Muscle of leg (tissue), 11 donors: ENCODE measurements around the gene MACC1. TPM values are rescaled to one million over a fixed set of nuclear protein-coding genes. Genes with fewer than 3 reads are reported as not detected.

Experiments used
- DNase-seq: peaks from one replicate; pipeline ENCODE4 v3.0.0; 2013
- H3K27ac ChIP-seq: one replicate; pipeline ENCODE4 v1.5.1; 2013; ENCODE audit warnings: mild to moderate bottlenecking, low read length, control low read depth
- H3K27me3 ChIP-seq: one replicate; pipeline ENCODE4 v1.6.1; 2013; ENCODE audit warnings: low read length; ENCODE audit not compliant: control insufficient read depth, insufficient read depth
- H3K36me3 ChIP-seq: one replicate; pipeline ENCODE4 v1.6.1; 2013; ENCODE audit warnings: low read length; ENCODE audit not compliant: control insufficient read depth, insufficient read depth
- H3K4me1 ChIP-seq: one replicate; pipeline ENCODE4 v1.6.1; 2013; ENCODE audit warnings: low read length; ENCODE audit not compliant: control insufficient read depth, insufficient read depth
- H3K4me3 ChIP-seq: one replicate; pipeline ENCODE4 v1.5.1; 2013; ENCODE audit warnings: low read length, control low read depth
- H3K9me3 ChIP-seq: replicated peaks from 2 replicates; pipeline ENCODE4 v1.6.1; 2013; ENCODE audit warnings: low read depth, low read length; ENCODE audit not compliant: control insufficient read depth
- WGBS: methylation state at CpG from one replicate; pipeline ENCODE4 v1.1.5; 2013; ENCODE audit warnings: missing lambda C conversion rate; ENCODE audit not compliant: insufficient coverage; 5-methylcytosine and 5-hydroxymethylcytosine counted together
- polyA plus RNA-seq, 8 donors: library from polyadenylated mRNA; unstranded; fragments of 120-200 nt; gene quantifications; one replicate each; pipeline versions ENCODE4 v1.2.1 to v1.2.3, GENCODE V29; 2013; ENCODE audit warnings: inconsistent platforms in 1 of 8, low replicate concordance in 1 of 8; ENCODE audit not compliant: insufficient read length in 8 of 8, insufficient read depth in 1 of 8
- total RNA-seq: library from RNA; stranded (reverse); fragments of 120-200 nt; gene quantifications from one replicate; pipeline ENCODE4 v1.2.4, GENCODE V29; 2013

Gene MACC1
- total and polyA plus RNA-seq, 9 donors: 0.04 to 2.7 (median 0.09) TPM

DNA sequence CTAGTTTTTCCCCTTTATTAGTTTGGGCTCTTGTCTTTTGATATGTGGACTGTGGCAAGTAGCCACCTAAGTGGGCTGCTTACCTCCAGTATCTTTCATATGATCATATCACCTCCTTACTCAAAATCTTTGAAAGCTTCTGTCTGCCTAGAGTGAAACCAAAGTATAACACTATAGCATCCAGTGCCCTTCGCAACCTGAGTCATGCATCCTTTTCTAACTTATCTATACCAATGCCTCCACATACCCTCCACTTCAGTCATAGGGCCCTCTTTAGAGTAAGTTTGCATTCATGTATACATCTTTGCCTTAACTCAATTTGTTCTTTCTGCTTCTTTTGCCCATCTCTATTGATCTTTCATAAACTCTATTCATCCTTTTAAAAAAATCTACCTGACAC is 15.7 kb upstream of the MACC1 start:
- no peaks in the 10 kb centered on the region for H3K27me3 ChIP-seq
- H3K9me3 ChIP-seq: no peaks in the 10 kb centered on the region
- WGBS: 100% methylated on average over 1 of the region's 1 CpG
- no peak overlapping the region for H3K27ac ChIP-seq
- H3K4me1 ChIP-seq: no peaks in the 10 kb centered on the region
- H3K36me3 ChIP-seq: no peaks in the 10 kb centered on the region
- no peak overlapping the region for H3K4me3 ChIP-seq
- no peak for DNase-seq

GRCh38 chr7:20229646-20230500 is 12.7 kb upstream of the MACC1 start:
- H3K36me3 ChIP-seq: no peaks in the 10 kb centered on the region
- no peaks in the 10 kb centered on the region for H3K27me3 ChIP-seq
- H3K9me3 ChIP-seq: no peaks in the 10 kb centered on the region
- H3K4me3 ChIP-seq: no peak overlapping the region
- no peaks in the 10 kb centered on the region for H3K4me1 ChIP-seq
- no CpG with 5 or more reads among the region's 7 CpGs for WGBS
- peak; percentile 61 for DNase-seq
- H3K27ac ChIP-seq: no peak overlapping the region

- no peak overlapping the region for H3K27ac ChIP-seq
- no peaks in the 10 kb centered on the region for H3K4me1 ChIP-seq
- no peak for DNase-seq
- WGBS: 44% methylated on average over 2 of the region's 3 CpGs
- H3K27me3 ChIP-seq: no peaks in the 10 kb centered on the region
- no peak overlapping the region for H3K4me3 ChIP-seq
- no peaks in the 10 kb centered on the region for H3K9me3 ChIP-seq
- H3K36me3 ChIP-seq: no peaks in the 10 kb centered on the region
Measured at GRCh38 chr7:20229081-20229480, 11.9 kb upstream of the MACC1 start.

DNA sequence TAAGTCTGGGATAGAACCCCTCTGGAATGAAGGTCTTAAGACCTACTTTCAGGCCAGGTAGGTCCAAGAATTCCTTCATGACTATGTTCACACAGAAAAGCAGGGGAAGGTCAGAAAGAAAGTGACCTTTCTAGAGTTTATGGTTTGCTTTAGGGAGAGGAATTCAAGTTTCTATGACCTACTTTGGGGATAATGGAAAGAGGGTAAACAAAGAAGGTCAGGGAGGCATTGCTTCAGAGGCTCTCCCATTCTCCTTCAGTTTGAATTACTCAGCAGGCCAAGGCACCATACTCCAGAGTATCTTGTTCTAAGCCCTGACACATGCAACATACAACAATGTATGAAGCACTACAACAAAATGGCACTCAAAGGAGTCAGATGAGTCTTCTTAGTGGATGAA is 11.5 kb upstream of the MACC1 start:
- Histone ChIP-seq H3K27ac (no peak overlapping the region), H3K4me3 (no peak overlapping the region), H3K27me3 (no peaks in the 10 kb centered on the region), H3K9me3 (no peaks in the 10 kb centered on the region), H3K36me3 (no peaks in the 10 kb centered on the region), H3K4me1 (no peaks in the 10 kb centered on the region)
- DNase-seq: no peak

DNA sequence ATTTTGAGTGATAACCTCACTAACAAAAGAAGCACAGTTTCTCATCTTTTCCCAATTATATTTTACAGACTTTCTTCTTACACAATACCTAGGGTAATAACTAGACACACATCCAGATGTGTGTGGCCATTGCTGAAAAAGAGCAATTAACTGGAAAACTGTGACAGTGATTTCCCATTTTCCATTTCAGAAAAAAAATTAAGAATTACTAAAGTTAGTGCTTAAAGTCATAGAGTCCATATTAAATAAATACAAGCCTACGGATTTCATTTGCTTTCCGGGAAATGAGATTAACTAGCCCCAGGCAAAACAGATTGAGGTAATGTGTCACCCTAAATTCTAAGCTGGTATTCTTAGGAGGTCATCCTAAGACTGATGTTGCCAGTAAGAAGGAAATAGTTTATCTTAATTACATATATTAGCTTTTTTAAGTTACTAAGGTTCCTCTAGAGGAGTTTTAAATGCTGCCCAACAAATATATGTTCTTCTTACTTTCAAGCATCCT is 10.2 kb upstream of the MACC1 start:
- no peaks in the 10 kb centered on the region for H3K4me1 ChIP-seq
- no peak overlapping the region for H3K4me3 ChIP-seq
- WGBS: no CpG with 5 or more reads among the region's 2 CpGs
- DNase-seq: no peak
- H3K36me3 ChIP-seq: no peaks in the 10 kb centered on the region
- no peaks in the 10 kb centered on the region for H3K9me3 ChIP-seq
- H3K27me3 ChIP-seq: no peaks in the 10 kb centered on the region
- no peak overlapping the region for H3K27ac ChIP-seq

DNA sequence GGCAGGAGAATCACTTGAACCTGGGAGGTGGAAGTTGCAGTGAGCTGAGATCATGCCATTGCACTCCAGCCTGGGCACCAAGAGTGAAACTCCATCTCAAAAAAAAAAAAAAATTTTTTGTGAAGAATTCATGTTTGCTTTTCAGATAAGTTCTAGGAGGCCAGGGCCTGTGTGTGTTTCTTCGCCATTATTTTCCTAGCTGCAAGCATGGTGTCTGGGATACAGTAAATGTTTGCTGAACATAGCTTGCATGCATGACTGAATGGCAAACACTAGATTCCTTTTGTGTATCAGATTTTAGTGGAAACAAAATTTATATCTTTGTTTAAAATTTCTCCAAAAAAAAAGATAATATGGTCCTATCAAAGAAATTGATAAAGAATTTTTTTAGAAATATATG is 9.7 kb upstream of the MACC1 start:
- no peaks in the 10 kb centered on the region for H3K27me3 ChIP-seq
- 100% methylated on average over 1 of the region's 1 CpG for WGBS
- H3K9me3 ChIP-seq: no peaks in the 10 kb centered on the region
- H3K4me3 ChIP-seq: no peak overlapping the region
- H3K36me3 ChIP-seq: no peaks in the 10 kb centered on the region
- no peaks in the 10 kb centered on the region for H3K4me1 ChIP-seq
- no peak for DNase-seq
- no peak overlapping the region for H3K27ac ChIP-seq

DNA sequence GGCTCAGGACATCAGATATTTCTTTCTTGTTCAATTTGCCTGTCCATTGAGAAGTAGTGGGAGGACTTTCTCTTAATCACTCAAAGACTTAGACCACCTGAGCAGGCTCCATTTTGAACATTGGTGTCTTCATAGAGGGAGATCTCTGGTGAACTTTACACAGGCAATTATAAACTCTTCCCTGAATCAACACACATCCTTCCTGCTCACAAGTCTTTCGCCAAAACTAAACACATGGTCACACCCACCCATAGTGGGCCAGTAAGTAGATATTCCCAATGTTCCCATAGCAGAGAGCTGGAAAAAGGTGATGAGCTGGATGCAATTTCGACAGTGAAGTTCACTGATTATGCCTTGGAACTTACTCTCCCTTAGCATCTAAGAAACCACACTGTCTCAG is 8.2 kb upstream of the MACC1 start:
- no peaks in the 10 kb centered on the region for H3K27me3 ChIP-seq
- H3K4me3 ChIP-seq: no peak overlapping the region
- no peak overlapping the region for H3K27ac ChIP-seq
- WGBS: 63% methylated on average over 1 of the region's 2 CpGs
- no peaks in the 10 kb centered on the region for H3K9me3 ChIP-seq
- no peaks in the 10 kb centered on the region for H3K36me3 ChIP-seq
- no peaks in the 10 kb centered on the region for H3K4me1 ChIP-seq
- no peak for DNase-seq

DNA sequence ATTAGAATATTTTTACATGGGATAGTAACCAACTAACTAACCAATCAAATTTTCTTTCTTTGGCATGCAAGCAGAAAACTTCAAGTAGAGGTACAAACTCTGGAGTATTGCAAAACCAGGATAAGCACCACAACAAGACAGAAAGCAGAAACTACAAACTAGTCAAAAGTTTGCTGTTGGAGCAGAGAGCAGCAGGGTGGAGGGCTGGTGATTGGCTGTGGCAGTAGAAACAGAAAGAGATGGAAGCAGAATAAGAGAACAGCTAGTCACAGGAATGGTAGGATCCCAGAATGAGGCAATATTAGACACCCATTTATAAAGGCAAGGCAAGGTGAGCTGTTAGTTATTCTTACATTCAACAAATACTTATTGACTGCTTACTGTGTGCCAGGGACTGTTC is 6.8 kb upstream of the MACC1 start:
- H3K9me3 ChIP-seq: no peaks in the 10 kb centered on the region
- H3K4me3 ChIP-seq: no peak overlapping the region
- H3K4me1 ChIP-seq: no peaks in the 10 kb centered on the region
- H3K27me3 ChIP-seq: no peaks in the 10 kb centered on the region
- DNase-seq: no peak
- H3K27ac ChIP-seq: no peak overlapping the region
- H3K36me3 ChIP-seq: no peaks in the 10 kb centered on the region

- no peaks in the 10 kb centered on the region for H3K9me3 ChIP-seq
- DNase-seq: no peak
- 100% methylated on average over 1 of the region's 5 CpGs for WGBS
Measured at GRCh38 chr7:20223356-20223755, 6.2 kb upstream of the MACC1 start.

GRCh38 chr7:20222219-20222828 is 5.1 kb upstream of the MACC1 start:
- 79% methylated on average over 5 of the region's 7 CpGs for WGBS
- no peaks in the 10 kb centered on the region for H3K36me3 ChIP-seq

More at GRCh38 chr7:20223356-20223755, 6.2 kb upstream of the MACC1 start:
- H3K4me3 ChIP-seq: no peak overlapping the region
- no peaks in the 10 kb centered on the region for H3K4me1 ChIP-seq
- no peaks in the 10 kb centered on the region for H3K27me3 ChIP-seq
- H3K27ac ChIP-seq: no peak overlapping the region
- no peaks in the 10 kb centered on the region for H3K36me3 ChIP-seq

More at GRCh38 chr7:20222219-20222828, 5.1 kb upstream of the MACC1 start:
- no peak for DNase-seq
- Histone ChIP-seq H3K9me3 (no peaks in the 10 kb centered on the region), H3K4me1 (no peaks in the 10 kb centered on the region), H3K4me3 (no peak overlapping the region), H3K27ac (no peak overlapping the region), H3K27me3 (no peaks in the 10 kb centered on the region)
